Karpas-422 (cell line): ENCODE data around the gene EBP. TPM values are rescaled to one million over a fixed set of nuclear protein-coding genes. Genes with fewer than 3 reads are reported as not detected.
A peak's percentile ranks its signal among the peaks of the same experiment; 100 is the strongest.

Experiments
- DNase-seq: peaks from one replicate; pipeline ENCODE4 v3.0.0-alpha.2; 2015
- H2AFZ ChIP-seq: fragments of 200-600 bp; sonication (generic); 2 replicates; pipeline ENCODE4 v1.6.1; 2014; ENCODE audit warnings: antibody characterized with exemption, low read length, mixed read lengths
- H3K27ac ChIP-seq: fragments of 200-600 bp; sonication (generic); 2 replicates; pipeline ENCODE4 v1.5.1; 2014; ENCODE audit warnings: mild to moderate bottlenecking, low read length, moderate library complexity
- H3K27me3 ChIP-seq: fragments of 200-600 bp; sonication (generic); 2 replicates; pipeline ENCODE4 v1.6.1; 2014; ENCODE audit warnings: low read length, mixed read lengths
- H3K36me3 ChIP-seq: fragments of 200-600 bp; sonication (generic); 2 replicates; pipeline ENCODE4 v1.6.1; 2014; ENCODE audit warnings: low read length, mixed read lengths; ENCODE audit not compliant: insufficient read depth
- H3K4me1 ChIP-seq: fragments of 200-600 bp; sonication (generic); 2 replicates; pipeline ENCODE4 v1.6.1; 2014; ENCODE audit warnings: mild to moderate bottlenecking, low read length, mixed read lengths
- H3K4me2 ChIP-seq: fragments of 200-600 bp; sonication (generic); 2 replicates; pipeline ENCODE4 v1.6.1; 2014; ENCODE audit warnings: low read length, low read depth, mild to moderate bottlenecking; ENCODE audit not compliant: poor library complexity, severe bottlenecking
- H3K4me3 ChIP-seq: fragments of 200-600 bp; sonication (generic); 2 replicates; pipeline ENCODE4 v1.5.1; 2014; ENCODE audit warnings: mild to moderate bottlenecking, antibody characterized with exemption, low read length, mixed read lengths
- H3K79me2 ChIP-seq: fragments of 200-600 bp; sonication (generic); 2 replicates; pipeline ENCODE4 v1.6.1; 2014; ENCODE audit warnings: mild to moderate bottlenecking, low read length, mixed read lengths
- H3K9ac ChIP-seq: fragments of 200-600 bp; sonication (generic); 2 replicates; pipeline ENCODE4 v1.6.0; 2014; ENCODE audit warnings: low read length
- H3K9me2 ChIP-seq: fragments of 200-600 bp; sonication (generic), shearing (Covaris generic); replicated peaks from 2 replicates; pipeline ENCODE4 v1.6.0; 2014; ENCODE audit warnings: mild to moderate bottlenecking, low read length, moderate library complexity; ENCODE audit not compliant: insufficient read depth
- H3K9me3 ChIP-seq: fragments of 300-700, 200-600 bp; sonication (generic); 2 replicates; pipeline ENCODE4 v1.6.1; 2014; ENCODE audit warnings: low read length, mixed read lengths
- H4K20me1 ChIP-seq: fragments of 200-600 bp; sonication (generic); 2 replicates; pipeline ENCODE4 v1.6.1; 2014; ENCODE audit warnings: mild to moderate bottlenecking, antibody characterized with exemption, low read length, low read depth; ENCODE audit not compliant: insufficient read depth
- total RNA-seq: library from RNA; depleted of rRNA; stranded (reverse); fragments of >200 nt; shearing (Covaris generic); gene quantifications from 2 replicates; pipeline ENCODE4 v1.2.3, GENCODE V29; 2014; ENCODE audit warnings: low replicate concordance

EBP gene
- total RNA-seq, 1 experiment from 2014 or later: 50.2 TPM

DNA sequence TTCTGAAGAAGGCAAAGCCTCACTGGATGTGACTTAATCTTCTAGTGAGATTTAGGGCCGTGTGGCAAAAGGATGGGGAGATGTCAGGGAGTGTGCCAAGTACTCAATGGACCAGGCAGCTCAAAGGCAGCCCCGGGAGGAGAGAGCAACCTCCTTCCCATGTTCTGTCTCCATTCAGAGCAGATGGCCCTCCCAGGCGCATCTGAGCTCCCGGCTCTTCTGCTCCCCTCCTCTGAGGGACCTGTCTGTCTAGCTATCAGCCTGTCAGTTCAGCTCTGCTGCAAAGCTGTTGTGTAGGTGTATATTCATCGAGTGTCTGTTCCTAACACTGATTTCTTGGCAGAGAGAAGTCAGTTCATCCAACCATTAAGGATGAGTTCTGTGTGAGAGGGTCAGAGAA is 23.7 kb upstream of the EBP start:
- no peaks in the 10 kb centered on the region for H4K20me1 ChIP-seq
- no peaks in the 10 kb centered on the region for H3K9me2 ChIP-seq
- H3K9me3 ChIP-seq: no peaks in the 10 kb centered on the region
- no peaks in the 10 kb centered on the region for H3K79me2 ChIP-seq
- no peak overlapping the region for H3K4me2 ChIP-seq
- H3K27me3 ChIP-seq: no peaks in the 10 kb centered on the region
- H3K36me3 ChIP-seq: no peaks in the 10 kb centered on the region
- H3K4me3 ChIP-seq: no peak overlapping the region
- H3K27ac ChIP-seq: no peak overlapping the region
- H3K9ac ChIP-seq: no peak overlapping the region
- H3K4me1 ChIP-seq: no peaks in the 10 kb centered on the region
- DNase-seq: no peak
- no peak overlapping the region for H2AFZ ChIP-seq

DNA sequence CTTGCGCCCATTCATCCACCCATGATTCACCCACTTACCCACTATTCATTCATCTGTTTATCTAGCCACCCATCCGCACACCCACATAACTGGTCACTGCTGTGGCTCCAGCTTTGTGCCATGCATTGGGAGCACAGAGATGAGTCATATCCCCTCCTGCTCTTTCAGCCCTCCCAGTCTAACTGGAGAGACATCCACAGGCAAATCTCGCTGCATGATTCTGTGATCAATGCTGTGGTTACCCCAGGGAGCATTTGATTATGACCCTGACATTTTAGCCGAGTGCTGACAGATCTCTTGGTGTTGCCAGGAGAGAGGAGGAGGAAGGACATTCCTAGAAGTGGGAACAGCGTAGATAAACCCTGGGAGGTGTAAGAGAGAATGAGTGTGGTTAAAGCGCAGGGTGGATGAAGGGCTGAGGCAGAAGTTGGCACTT is 23.2 kb upstream of the EBP start:
- H2AFZ ChIP-seq: no peak overlapping the region
- no peaks in the 10 kb centered on the region for H3K9me2 ChIP-seq
- H3K9ac ChIP-seq: no peak overlapping the region
- no peaks in the 10 kb centered on the region for H3K36me3 ChIP-seq
- no peak for DNase-seq
- H3K4me3 ChIP-seq: no peak overlapping the region
- H3K27ac ChIP-seq: no peak overlapping the region
- H3K27me3 ChIP-seq: no peaks in the 10 kb centered on the region
- H3K79me2 ChIP-seq: no peaks in the 10 kb centered on the region
- H3K9me3 ChIP-seq: no peaks in the 10 kb centered on the region
- H3K4me2 ChIP-seq: no peak overlapping the region
- no peaks in the 10 kb centered on the region for H3K4me1 ChIP-seq
- no peaks in the 10 kb centered on the region for H4K20me1 ChIP-seq

DNA sequence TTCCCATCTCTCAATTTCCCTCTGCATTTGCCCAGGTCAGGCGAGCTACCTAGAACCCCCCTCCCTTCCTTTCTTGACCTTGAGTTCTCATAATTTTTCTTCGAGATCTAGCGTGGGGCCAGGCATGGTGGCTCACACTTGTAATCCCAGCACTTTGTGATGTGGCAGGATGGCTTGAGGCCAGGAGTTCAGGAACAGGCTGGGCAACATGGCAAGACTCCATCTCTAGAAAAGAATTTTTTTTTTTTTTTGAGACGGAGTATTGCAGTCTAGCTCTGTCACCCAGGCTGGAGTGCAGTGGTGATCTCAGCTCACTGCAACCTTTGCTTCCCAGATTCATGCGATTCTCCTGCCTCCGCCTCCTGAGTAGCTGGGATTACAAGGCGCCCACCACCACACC is 17.3 kb upstream of the EBP start:
- Histone ChIP-seq H3K9me2 (no peaks in the 10 kb centered on the region), H3K27ac (no peak overlapping the region), H3K9me3 (no peaks in the 10 kb centered on the region), H2AFZ (no peak overlapping the region), H3K4me2 (no peak overlapping the region), H3K4me1 (peaks cover 13% of the 10 kb centered on the region), H3K4me3 (no peak overlapping the region), H3K36me3 (no peaks in the 10 kb centered on the region), H3K9ac (no peak overlapping the region), H3K27me3 (no peaks in the 10 kb centered on the region), H3K79me2 (no peaks in the 10 kb centered on the region), H4K20me1 (0 out of 2 replicates have a peak, but pooled peaks cover 4% of the 10 kb centered on the region)
- DNase-seq: no peak

GRCh38 chrX:48505481-48505880 is 16.1 kb upstream of the EBP start:
- peaks cover 7% of the 10 kb centered on the region; the same call in 1 of the 2 replicates for H4K20me1 ChIP-seq
- no peak overlapping the region for H3K4me2 ChIP-seq
- no peak for DNase-seq
- no peak overlapping the region for H3K9ac ChIP-seq
- no peak overlapping the region for H3K4me3 ChIP-seq
- peaks cover 15% of the 10 kb centered on the region for H3K4me1 ChIP-seq
- no peaks in the 10 kb centered on the region for H3K79me2 ChIP-seq
- H3K36me3 ChIP-seq: no peaks in the 10 kb centered on the region
- no peaks in the 10 kb centered on the region for H3K9me3 ChIP-seq
- H3K9me2 ChIP-seq: no peaks in the 10 kb centered on the region
- H3K27me3 ChIP-seq: no peaks in the 10 kb centered on the region
- no peak overlapping the region for H3K27ac ChIP-seq
- no peak overlapping the region for H2AFZ ChIP-seq

DNA sequence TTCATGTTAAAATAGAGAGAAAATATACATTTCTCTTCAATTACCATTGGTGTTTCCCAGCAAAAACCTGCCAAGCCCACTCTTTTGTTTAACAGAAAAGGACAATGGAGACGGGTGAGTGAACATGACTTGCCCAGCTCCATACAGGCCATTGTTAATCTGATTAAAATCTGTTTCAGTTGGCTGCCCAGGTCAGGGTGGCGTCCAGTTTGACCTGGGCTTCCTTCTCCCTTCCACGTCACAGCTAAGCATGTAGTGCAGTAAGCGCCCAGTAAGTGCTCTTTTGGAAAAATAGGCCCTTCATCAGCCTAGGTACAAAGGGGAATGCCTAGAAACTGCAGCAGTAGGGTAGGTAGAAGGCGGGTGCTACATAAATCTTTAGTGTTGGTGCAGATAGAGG is 14.4 kb upstream of the EBP start:
- Histone ChIP-seq H3K79me2 (no peaks in the 10 kb centered on the region), H3K27ac (no peak overlapping the region), H3K36me3 (no peaks in the 10 kb centered on the region), H3K4me3 (no peak overlapping the region), H3K9ac (no peak overlapping the region), H3K27me3 (no peaks in the 10 kb centered on the region), H3K4me1 (peaks cover 15% of the 10 kb centered on the region), H3K9me2 (no peaks in the 10 kb centered on the region), H4K20me1 (peaks cover 7% of the 10 kb centered on the region; the same call in 1 of the 2 replicates), H2AFZ (no peak overlapping the region), H3K4me2 (no peak overlapping the region), H3K9me3 (no peaks in the 10 kb centered on the region)
- DNase-seq: no peak

DNA sequence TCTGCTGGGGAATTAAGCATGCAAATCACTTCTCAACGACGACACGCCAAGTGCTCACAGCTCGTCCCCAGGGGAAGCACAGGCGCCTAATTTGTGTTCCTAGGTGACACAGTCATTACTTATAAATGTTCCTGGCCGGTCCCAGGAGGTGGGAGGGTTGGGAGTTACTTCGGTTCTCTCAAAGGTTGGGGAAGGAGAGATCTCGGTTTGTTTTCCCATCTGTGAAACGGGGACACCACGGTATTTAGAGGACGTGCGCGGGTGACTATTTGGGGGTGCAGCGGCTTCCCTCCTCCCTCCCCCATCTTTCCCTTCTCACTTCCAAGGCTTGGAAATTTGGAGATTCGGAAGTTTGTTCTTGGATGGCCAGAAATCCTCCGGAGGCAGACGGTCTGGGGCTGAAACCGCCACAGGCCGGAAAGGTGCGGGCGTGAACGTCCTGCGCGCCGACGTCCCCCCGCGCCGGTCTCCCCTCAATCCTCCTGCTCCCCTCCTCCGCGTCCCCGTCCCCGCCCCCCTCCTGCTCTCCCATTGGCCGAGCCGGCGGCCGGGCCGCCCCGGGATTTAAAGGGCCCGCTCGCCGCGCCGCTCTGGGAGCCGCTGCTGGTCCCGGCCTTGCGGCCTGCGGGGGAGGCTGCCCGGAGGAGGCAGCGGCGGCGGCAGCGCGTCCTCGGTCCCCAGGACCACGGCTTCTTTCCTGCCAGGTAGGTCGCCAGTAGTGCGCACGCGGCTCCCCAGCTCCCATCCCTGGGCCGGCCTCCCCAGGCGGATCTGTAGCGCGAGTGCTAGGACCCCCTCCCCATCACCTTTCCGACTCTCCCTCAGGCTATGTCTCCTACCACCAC is 13.0 kb upstream of the EBP start, which contains the start of gene PORCN:
TSS of gene PORCN (plus strand) at position 593 of the 845 bp plus-strand sequence. CDS start 829 bp downstream, outside the sequence.
- H3K9ac ChIP-seq: no peak within 1 kb of the TSS
- no peaks in the 10 kb centered on the region for H3K9me2 ChIP-seq
- DNase-seq: peak; percentile 91
- no peaks in the 10 kb centered on the region for H3K36me3 ChIP-seq
- H3K4me3 ChIP-seq: peak within 1 kb of the TSS; percentile 56; the same call in 1 of the 2 replicates
- H3K4me2 ChIP-seq: peak within 1 kb of the TSS; percentile 69
- no peaks in the 10 kb centered on the region for H3K79me2 ChIP-seq
- H2AFZ ChIP-seq: no peak within 1 kb of the TSS
- no peaks in the 10 kb centered on the region for H3K27me3 ChIP-seq
- peaks cover 15% of the 10 kb centered on the region for H3K4me1 ChIP-seq
- H4K20me1 ChIP-seq: peaks cover 7% of the 10 kb centered on the region; the same call in 1 of the 2 replicates
- no peaks in the 10 kb centered on the region for H3K9me3 ChIP-seq
- H3K27ac ChIP-seq: no peak within 1 kb of the TSS

DNA sequence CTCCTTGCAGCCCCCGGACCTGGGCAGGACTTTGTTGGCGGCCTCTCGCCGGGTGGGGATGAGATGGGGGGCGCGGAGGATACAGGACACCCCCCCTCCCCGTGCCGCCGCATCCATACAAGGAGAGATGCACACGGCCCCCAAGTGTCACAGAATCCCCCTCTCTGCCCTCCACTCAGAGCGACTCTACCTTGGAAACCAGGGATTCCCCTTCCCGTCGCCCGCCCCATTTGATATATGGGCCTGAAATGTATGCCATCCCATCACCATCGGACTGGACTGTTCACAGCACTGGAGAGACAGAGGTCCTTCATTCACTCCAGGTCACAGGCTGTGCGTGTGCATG is 12.4 kb upstream of the EBP start:
- Histone ChIP-seq H4K20me1 (peaks cover 7% of the 10 kb centered on the region; the same call in 1 of the 2 replicates), H3K27ac (no peak overlapping the region), H3K27me3 (no peaks in the 10 kb centered on the region), H3K9ac (no peak overlapping the region), H3K4me2 (peak overlapping the region; percentile 69), H3K4me1 (peaks cover 17% of the 10 kb centered on the region), H3K4me3 (peak overlapping the region; percentile 56; the same call in 1 of the 2 replicates), H3K36me3 (no peaks in the 10 kb centered on the region), H3K9me3 (no peaks in the 10 kb centered on the region), H3K9me2 (no peaks in the 10 kb centered on the region), H3K79me2 (no peaks in the 10 kb centered on the region), H2AFZ (no peak overlapping the region)
- no peak for DNase-seq

GRCh38 chrX:48509619-48510018 is 12.0 kb upstream of the EBP start:
- Histone ChIP-seq H3K4me1 (peaks cover 20% of the 10 kb centered on the region), H3K27ac (no peak overlapping the region), H2AFZ (no peak overlapping the region), H3K9me2 (no peaks in the 10 kb centered on the region), H4K20me1 (peaks cover 7% of the 10 kb centered on the region; the same call in 1 of the 2 replicates), H3K4me2 (no peak overlapping the region), H3K4me3 (no peak overlapping the region; the same call in 1 of the 2 replicates), H3K79me2 (no peaks in the 10 kb centered on the region), H3K27me3 (no peaks in the 10 kb centered on the region), H3K36me3 (no peaks in the 10 kb centered on the region), H3K9me3 (no peaks in the 10 kb centered on the region), H3K9ac (no peak overlapping the region)
- no peak for DNase-seq
